Daoy (cell line): ENCODE measurements around the gene PRPF8. TPM values are rescaled to one million over a fixed set of nuclear protein-coding genes. Genes with fewer than 3 reads are reported as not detected.
"Not testable (repeated sequence)": the region's sequence is repeated elsewhere in the genome, so short reads cannot be mapped to it uniquely, and the experiment has no call there.

Experiments used
- DNase-seq: peaks from one replicate; pipeline ENCODE4 v3.0.0-alpha.2; 2015; ENCODE audit warnings: low read depth
- total RNA-seq: library from RNA; depleted of rRNA; stranded (reverse); fragments of >200 nt; shearing (Covaris generic); gene quantifications from 2 replicates; pipeline ENCODE4 v1.2.3, GENCODE V29; 2014

Gene PRPF8
- total RNA-seq, 1 experiment from 2014 or later = 63.9 TPM

DNA sequence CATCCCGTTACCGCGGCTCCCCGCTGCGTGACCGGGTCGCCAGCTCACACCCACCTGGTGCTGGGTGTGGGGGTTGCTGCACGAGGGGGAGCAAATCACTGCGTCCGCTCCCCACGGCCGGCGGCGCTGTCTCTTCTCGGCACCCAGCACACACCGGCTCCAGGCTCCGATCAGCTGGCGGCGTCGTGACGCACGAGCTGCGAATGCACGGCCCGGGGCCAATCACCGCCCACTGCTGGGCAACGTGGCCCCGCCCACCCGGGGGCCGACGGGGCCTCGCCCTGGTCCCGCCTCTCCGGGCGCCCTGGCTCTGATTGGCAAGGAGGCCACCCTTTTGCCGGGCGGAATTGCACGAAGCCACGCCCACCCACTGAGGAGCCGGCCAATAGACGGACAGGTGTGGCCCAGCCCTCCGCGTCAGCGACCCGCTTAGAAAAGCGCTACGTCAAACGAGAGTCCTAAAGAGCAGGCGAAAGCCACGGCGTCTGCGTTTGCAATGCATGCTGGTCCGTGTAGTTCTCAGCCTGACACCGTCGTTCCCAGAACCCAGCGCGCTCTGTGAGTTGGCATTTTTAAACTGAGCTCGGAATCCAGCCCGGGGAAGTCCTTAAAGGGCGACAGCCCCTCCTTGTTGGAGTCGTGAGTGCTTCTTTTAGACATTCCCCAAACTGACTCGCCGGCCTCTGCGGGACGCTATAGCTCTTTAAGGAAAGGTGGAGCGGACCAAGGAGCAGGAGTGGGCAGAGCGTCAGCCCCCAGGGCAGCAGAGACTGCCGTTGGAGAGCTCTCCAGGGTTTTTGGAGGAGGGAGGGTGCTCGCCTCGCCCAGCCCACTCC, 31.6 kb upstream of the PRPF8 start:
- peak; percentile 100 for DNase-seq

DNA sequence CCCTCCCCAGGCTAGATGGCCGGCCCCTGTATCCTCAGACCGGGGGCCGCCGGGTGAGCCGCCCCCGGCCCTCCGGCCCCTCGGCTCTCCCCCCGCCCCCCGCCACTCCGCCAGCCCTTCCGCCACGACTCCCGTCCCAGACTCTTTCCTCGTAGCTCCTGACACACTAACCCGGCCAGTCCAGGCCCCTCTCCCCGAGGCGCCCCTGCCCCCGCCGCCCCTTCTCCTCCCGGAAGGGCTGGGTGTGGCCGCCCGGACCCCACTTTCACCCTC, 31.1 kb upstream of the PRPF8 start:
- no peak for DNase-seq

DNA sequence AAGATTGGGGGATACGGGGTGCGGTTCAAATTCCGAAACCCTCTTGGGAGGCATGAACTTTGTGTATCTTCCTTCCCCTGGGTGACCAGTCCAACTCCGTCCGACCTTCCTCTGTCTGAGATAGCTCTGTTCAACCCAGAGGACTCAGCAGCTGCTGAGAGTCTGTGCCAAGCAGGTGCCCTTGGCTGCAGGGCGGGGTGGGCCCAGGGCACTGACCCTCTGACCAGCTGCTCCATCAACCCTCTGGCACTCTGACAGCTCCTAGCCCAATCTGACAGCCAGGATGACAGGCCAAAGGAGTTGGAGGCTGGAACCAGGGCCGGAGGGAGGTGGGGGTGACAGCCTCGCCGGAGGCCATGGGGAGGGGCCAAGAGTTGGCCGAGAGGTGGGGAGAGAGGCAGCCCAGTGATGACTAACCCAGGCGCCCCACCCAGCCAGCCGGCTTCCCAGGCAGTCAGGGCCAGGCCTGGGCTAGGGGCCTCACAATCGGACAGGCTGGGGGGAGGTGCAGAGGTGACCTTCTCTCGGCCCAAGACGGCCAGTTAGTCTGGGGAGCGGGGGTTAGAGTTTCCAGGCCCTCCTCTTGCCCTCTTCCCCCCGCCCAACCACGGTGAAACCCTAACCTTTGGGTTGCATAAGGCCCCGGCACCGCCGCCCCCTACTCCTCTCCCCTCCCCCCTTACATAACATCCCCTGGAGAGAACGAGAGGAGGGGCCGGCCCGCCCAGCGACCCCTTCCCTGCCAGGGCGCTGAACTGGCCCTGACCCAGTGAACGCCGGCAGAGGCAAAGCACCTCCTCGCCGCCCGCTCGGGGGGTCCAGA, 30.5 kb upstream of the PRPF8 start:
- peak; percentile 95 for DNase-seq

- DNase-seq = peak; percentile 99
Measured at GRCh38 chr17:1714427-1714979, 29.8 kb upstream of the PRPF8 start.

DNA sequence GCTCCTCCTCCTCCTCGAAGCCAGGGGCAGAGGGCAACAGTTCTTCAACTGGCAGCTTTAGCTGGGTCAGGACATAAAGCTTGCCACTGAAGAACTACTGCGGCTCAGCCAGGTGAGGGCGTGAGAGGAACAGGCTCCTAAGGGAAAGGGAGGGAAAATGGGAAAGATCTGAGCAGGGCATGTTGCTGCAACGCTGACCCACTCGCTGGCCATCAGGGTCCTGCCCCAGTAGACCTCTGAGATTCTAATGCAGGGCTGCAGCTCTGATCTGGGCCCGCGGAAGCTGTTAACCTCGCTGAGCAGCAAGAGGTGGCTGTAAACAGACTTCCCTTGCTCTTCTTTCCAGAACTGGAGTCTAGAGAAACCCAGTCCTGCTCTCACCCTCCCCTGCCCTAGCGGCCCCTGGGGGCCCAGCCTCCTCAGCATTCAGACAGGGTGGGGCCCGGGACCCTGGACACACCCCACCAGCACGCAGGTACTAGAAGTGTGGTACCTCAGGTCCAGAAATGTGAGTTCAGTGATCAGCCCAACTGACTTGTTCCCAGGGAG, 29.3 kb upstream of the PRPF8 start:
- peak; percentile 69 for DNase-seq

GRCh38 chr17:1713160-1713877, 28.7 kb upstream of the PRPF8 start:
- no peak for DNase-seq

DNA sequence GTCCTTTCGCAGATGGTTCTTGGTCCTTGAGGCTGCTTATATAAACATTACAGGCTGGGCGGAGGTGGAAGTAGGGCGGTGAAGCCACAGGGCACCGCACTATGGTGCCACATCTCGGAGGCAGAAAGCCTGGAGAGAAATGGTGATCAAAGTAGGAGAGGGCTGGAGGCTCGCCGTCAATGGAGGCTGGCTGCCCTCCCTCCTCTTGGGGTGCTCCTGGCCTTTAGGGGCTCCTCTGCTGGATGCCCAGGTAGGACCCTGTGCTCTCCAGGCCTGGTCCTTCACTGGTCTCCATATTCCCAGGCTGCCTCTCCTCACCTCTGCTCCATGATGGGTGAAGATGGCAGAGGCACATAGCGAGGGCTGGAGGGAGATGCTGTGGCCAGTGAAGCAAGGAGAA, 27.6 kb upstream of the PRPF8 start:
- DNase-seq = no peak

GRCh38 chr17:1711804-1712203, 27.1 kb upstream of the PRPF8 start:
- DNase-seq = no peak

DNA sequence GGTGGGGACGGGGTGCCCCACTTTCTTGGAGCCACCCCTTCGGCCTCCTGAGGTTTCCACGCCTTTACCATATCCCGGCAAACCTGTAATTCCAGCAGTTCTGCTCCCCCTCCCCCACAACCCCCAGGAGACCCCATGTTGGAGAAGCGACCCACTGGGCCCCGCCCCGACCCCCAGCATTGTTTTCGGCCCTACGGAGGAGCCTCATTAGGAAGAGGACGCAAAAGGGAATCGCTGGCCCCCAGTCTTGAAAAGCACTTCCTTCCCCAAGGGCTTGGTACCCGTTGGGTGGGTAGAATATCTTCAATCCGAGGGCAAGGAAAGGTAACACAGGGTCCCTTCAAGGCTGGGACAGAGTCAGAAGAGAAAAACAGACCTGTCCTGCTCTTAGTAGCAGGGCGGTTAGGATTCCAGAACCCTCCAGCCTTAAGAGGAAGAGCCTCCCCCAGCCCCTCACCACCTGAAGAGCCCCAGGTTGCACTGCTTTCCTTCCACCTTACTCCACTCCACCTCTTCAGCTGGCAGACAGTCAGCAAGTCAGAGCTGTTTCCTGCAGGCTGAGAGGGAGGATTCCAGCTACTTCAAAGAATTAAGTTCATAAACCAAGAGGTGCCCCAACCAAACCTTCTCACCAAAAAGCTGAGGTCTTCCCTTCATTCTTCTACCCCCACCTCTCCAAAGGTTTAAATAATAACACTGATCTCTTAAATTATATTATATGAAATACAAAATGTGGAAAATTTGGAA, 26.3 kb upstream of the PRPF8 start:
- no peak for DNase-seq

DNA sequence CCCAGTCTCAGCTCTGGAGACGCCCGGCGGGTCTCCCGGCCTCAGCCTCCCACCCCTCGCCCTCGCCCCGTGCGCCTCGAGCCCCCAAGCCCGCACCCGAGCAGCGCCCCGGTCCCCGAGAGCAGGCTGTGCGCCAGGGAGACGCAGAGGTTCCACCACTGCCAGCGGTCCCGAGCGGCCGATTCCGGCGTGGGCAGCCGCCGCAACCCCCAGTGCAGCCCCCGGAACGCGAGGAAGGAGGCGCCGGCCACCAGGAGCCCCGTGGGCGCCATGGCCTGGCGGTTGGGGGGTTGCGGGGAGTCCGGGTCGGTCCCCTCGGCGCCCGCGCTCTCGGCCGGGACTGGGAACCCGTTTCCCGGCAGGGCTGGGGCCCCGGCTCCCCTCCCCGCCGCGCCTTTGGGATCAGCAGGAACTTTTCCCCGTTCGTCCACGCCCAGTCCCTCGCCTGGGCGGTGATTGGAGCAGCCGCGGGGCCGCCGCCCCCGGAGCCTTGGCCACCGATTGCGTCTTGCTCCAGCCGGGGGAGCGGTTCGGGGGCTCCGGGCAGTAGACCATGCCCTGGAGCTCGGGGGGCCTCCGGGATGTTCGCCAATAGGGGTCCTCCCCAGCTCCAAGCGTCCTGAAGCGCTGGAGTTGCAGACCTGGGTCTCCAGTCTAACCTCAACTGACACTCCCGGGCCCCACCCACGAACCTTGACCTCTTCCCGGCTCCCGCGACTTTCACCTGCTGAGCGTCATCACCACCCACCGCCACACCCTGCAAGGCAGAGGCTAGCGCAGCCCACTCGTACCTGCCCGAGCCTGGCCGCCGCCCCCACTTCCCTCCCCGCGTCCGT, 25.5 kb upstream of the PRPF8 start, which contains the start of gene TLCD2:
TLCD2 (minus strand) TSS at position 407 of the 836 bp plus-strand sequence; CDS start at position 272, 135 bp downstream.
- DNase-seq = peak; percentile 79

DNA sequence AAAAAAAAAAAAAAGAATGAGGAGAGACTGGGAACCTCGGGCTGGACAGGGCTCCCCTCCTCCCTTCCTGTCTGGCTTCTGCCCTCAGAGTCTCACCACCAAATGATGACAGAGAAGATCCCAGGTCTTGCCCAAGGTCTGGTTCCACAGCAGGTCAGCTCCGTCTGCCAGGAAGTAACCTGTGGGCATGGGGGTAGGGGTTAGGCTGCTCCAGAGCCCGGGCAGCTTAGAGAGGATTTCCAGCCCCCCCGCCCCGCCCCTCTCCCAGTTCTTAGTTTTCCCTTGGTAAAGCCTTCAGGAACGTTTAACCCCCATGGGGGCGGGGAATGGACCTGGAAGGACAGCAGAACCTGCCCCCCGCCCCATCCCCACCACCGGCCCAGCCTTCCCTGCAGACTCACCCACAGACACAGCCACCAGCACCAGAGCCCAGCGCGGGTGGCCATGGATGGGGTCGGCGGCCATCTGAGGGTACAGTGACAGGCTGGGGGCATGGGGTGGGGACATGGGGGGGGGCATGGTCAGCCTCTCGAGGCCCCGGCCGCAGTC, 24.8 kb upstream of the PRPF8 start:
- DNase-seq = no peak

DNA sequence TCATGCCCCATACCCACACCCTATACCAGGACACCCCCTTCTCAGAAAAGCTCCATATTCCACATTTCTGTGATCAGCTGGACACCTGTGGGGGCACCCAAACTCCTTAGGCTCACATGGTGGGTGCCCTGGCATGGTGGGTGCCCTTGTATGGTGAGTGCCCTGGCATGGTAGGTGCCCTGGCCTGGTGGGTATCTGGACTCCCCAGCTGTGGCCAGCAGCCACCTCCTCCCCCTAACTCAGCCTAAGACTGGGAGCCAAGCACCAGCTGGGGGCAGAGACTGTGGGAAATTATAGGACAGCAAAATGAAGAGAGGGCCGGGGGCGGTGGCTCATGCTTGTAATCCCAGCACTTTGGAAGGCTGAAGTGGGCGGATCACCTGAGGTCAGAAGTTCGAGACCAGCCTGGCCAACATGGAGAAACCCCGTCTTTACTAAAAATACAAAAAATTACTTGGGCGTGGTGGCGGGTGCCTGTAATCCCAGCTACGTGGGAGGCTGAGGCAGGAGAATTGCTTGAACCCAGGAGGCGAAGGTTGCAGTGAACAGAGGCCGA, 24.2 kb upstream of the PRPF8 start:
- not testable (repeated sequence) for DNase-seq

DNA sequence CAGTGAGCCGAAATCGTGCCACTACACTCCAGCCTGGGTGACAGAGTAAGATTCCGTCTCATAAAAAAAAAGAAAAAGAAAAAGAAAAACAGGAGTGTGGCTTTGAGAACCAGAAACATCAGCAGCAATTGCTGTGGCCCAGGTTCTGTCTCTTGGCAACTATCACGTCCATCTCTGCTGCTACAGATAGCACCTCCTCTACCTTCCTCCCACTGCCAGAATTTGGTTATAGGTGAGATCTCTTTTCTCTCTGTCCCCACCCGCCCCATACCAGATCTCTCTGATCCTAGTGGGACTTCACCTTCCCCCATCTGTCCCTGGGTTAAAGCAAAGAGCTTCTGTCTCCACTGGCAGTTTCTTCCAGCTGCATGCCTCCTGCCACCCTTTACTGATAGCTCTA, 22.4 kb upstream of the PRPF8 start:
- DNase-seq = no peak

DNA sequence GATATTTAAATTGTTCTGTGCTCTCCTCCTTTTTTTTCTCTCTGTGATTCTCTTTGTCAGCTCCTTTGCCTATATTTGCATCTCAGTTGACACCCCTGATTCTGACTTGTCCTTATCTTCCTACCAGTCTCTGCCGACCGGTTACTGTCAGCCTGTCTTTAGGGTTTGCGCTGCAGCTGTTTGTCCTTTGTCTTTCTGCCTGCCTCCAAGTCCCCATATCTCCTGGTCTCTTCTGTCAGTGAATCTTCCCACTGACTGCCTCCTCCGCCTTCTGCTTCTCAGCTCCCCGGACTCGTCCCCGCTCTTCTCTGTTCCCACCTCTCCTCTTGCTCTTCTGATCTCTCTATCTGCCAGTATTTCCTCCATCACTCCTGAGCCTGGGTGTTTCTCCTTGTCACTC, 20.3 kb upstream of the PRPF8 start:
- DNase-seq = no peak

DNA sequence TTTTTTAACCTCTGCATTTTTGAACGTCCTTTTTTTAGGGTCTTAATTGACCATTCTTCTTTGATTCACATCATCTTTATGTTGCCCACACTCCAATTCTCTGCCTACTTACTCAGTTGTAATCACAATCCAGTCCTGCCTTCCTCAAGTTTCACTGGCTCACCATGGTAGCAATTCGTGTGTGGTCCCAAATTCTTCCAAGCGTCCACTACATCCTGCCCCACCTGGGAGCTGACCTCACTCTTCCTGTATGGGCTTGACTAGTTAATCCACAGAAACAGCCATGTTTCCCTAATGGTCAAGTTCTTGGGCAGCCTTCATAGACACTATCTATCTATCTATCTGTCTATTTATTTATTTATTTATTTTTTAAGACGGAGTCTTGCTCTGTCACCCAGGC, 18.4 kb upstream of the PRPF8 start:
- peak; percentile 71 for DNase-seq

DNA sequence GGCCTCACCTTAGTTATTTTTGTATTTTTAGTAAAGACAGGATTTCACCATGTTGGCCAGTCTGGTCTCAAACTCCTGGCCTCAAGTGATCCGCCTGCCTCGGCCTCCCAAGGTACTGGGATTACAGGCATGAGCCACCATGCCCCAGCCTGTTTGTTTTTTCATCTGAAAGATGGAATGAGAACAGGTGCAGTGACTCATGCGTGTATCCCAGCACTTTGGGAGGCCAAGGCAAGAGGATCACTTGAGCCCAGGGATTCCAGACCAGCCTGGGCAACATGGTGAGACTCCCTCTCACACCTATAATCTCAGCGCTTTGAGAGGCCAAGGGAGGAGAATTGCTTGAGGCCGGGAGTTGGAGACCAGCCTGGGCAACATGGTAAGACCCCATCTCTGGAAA, 15.2 kb upstream of the PRPF8 start:
- DNase-seq = not testable (repeated sequence)

- DNase-seq = no peak
Measured at GRCh38 chr17:1697681-1698080, 13.0 kb upstream of the PRPF8 start.

- no peak for DNase-seq
Measured at GRCh38 chr17:1695365-1695764, 10.7 kb upstream of the PRPF8 start.

- peak; percentile 43 for DNase-seq
Measured at GRCh38 chr17:1693339-1693738, 8.7 kb upstream of the PRPF8 start.
